Ovary (tissue), 9 donors: Measurements from ENCODE around the gene OCLN. TPM values are rescaled to one million over a fixed set of nuclear protein-coding genes. Genes with fewer than 3 reads are reported as not detected.

ENCODE experiments used
- DNase-seq, 5 donors: peaks; one replicate each; pipeline ENCODE4 v3.0.0-alpha.2; 2019 to 2020
- H3K27ac ChIP-seq, 2 donors: fragments of 200-600 bp; one replicate each; pipeline versions ENCODE4 v1.5.1 to v1.8.0; 2019 to 2022
- H3K27me3 ChIP-seq: fragments of 200-600 bp; one replicate; pipeline ENCODE4 v1.8.0; 2022
- H3K36me3 ChIP-seq: fragments of 200-600 bp; sonication (generic); one replicate; pipeline ENCODE4 v1.5.1; 2019
- H3K4me1 ChIP-seq: one replicate; pipeline ENCODE4 v1.8.1; 2013; ENCODE audit warnings: mild to moderate bottlenecking, moderate library complexity; ENCODE audit not compliant: insufficient read depth
- H3K4me3 ChIP-seq: fragments of 200-600 bp; sonication (generic); one replicate; pipeline ENCODE4 v1.5.1; 2017
- H3K9me3 ChIP-seq, 2 donors: fragments of 200-600 bp in 1 of 2; sonication (generic) in 1 of 2; one replicate each; pipeline versions ENCODE4 v1.5.1 to v1.8.1; 2013 to 2019; ENCODE audit warnings: mild to moderate bottlenecking in 1 of 2, moderate library complexity in 1 of 2
- EP300 ChIP-seq: sonication (generic); formaldehyde crosslinking; IDR thresholded peaks from one replicate; pipeline ENCODE4 v1.6.1; 2017; ENCODE audit warnings: antibody characterized with exemption
- POLR2A ChIP-seq: fragments of 450-650 bp; IDR thresholded peaks from one replicate; pipeline ENCODE4 v1.6.1; 2017; ENCODE audit warnings: antibody characterized with exemption, mild to moderate bottlenecking, moderate library complexity
- WGBS, 3 donors: extraction: QIAGEN DNeasy Blood & Tissue Kit in 1 of 3; methylation state at CpG; one replicate each; pipeline versions ENCODE4 v1.1.5 to v1.1.7; 2013 to 2017; 5-methylcytosine and 5-hydroxymethylcytosine counted together
- intact Hi-C, 4 donors: fragments of 100-400 bp; cut with DNase I; formaldehyde crosslinking; loops; one replicate each; pipeline versions ENCODE4 v1.11.0 to v1.15.1; 2022 to 2023
- polyA plus RNA-seq, 2 donors: library from polyadenylated mRNA; stranded (reverse); fragments of 200-250 nt in 1 of 2; fragments of 350-450 nt in 1 of 2; fragmentation: Illumina TruSeq in 1 of 2; extraction: RNeasy Lipid Tissue Mini Kit (QIAGEN cat#74804) in 1 of 2; gene quantifications; one replicate each; pipeline ENCODE4 v1.2.3, GENCODE V29; 2013 to 2014
- total RNA-seq, 7 donors: library from RNA; depleted of rRNA in 2 of 7; stranded (reverse); fragments of >200 nt in 2 of 7; fragmentation: NEBNext Ultra II Directional in 3 of 7; extraction: Animal tissue kit (Norgen Biotek cat#: 25700) in 3 of 7; gene quantifications; one replicate each; pipeline versions ENCODE4 v1.1.0 to v1.2.4, GENCODE V29; 2016 to 2023
- TF ChIP-seq, protein P1 (sequence below), 3 donors: fragments of 450-650 bp in 2 of 3; fragments of 200-600 bp in 1 of 3; IDR thresholded peaks; one replicate each; pipeline versions ENCODE4 v1.5.1 to v1.8.0; 2016 to 2022; ENCODE audit warnings: antibody characterized with exemption in 3 of 3, mild to moderate bottlenecking in 1 of 3
- donor health status: DM: no; HTN: no; CAD: no; lungs with moderate emphysema.
- donor health status: DM: no; HTN: no; CAD: no.
- donor health status: Bipolar disorder and iron deficiency.
- donor health status: DM: yes; HTN: yes; CAD: no.
- donor health status: DM: no; HTN: no; CAD: no.
- donor health status: DM: yes; HTN: yes; CAD: no.

Gene OCLN
- total and polyA plus RNA-seq, 9 donors = 0.70 to 23.9 (median 2.9) TPM

GRCh38 chr5:69504036-69504435, 11.4 kb downstream of the OCLN start:
- TF ChIP-seq POLR2A = no peak
- no peak for TF ChIP-seq EP300
- TF ChIP-seq, protein P1, sequence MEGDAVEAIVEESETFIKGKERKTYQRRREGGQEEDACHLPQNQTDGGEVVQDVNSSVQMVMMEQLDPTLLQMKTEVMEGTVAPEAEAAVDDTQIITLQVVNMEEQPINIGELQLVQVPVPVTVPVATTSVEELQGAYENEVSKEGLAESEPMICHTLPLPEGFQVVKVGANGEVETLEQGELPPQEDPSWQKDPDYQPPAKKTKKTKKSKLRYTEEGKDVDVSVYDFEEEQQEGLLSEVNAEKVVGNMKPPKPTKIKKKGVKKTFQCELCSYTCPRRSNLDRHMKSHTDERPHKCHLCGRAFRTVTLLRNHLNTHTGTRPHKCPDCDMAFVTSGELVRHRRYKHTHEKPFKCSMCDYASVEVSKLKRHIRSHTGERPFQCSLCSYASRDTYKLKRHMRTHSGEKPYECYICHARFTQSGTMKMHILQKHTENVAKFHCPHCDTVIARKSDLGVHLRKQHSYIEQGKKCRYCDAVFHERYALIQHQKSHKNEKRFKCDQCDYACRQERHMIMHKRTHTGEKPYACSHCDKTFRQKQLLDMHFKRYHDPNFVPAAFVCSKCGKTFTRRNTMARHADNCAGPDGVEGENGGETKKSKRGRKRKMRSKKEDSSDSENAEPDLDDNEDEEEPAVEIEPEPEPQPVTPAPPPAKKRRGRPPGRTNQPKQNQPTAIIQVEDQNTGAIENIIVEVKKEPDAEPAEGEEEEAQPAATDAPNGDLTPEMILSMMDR (IDR thresholded peaks at IDR 0.05) = no peak
- H3K36me3 ChIP-seq = no peaks in the 10 kb centered on the region
- H3K9me3 ChIP-seq = no peaks in the 10 kb centered on the region
- H3K4me3 ChIP-seq = no peak overlapping the region
- H3K27ac ChIP-seq = no peak overlapping the region
- WGBS, 3 donors = 69 to 76% (median 74%) methylated on average over 2 of the region's 2 CpGs
- intact Hi-C loops = no loop called here
- DNase-seq = no peak
- H3K27me3 ChIP-seq = no peaks in the 10 kb centered on the region
- H3K4me1 ChIP-seq = no peaks in the 10 kb centered on the region

DNA sequence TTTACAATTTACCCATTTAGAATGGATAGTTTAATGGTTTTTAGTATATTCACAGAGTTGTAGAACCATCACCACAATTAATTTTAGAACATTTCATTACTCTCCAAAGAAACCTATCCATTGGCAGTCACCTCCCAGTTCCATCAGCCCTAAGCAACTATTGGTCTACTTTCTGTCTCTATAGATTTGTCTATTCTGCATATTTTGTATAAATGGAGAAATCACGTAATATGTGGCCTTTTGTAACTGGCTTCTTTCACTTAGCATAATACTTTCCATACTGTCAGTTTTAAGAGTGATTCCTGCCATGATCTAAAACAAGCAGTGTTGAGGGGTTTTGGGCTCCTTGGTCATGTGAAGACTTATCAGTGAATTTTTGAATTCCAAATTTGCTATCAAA, 12.7 kb downstream of the OCLN start:
- no peaks in the 10 kb centered on the region for H3K4me1 ChIP-seq
- H3K36me3 ChIP-seq = no peaks in the 10 kb centered on the region
- intact Hi-C loops = no loop called here
- H3K27ac ChIP-seq = no peak overlapping the region
- no peak for DNase-seq
- no peaks in the 10 kb centered on the region for H3K9me3 ChIP-seq
- no peaks in the 10 kb centered on the region for H3K27me3 ChIP-seq
- TF ChIP-seq, protein P1 (IDR thresholded peaks at IDR 0.05) = no peak
- TF ChIP-seq EP300 = no peak
- TF ChIP-seq POLR2A = no peak
- H3K4me3 ChIP-seq = no peak overlapping the region
- 94 to 96% (median 96%) methylated on average over 1 of the region's 1 CpG for whole genome bisulfite sequencing, 3 donors

DNA sequence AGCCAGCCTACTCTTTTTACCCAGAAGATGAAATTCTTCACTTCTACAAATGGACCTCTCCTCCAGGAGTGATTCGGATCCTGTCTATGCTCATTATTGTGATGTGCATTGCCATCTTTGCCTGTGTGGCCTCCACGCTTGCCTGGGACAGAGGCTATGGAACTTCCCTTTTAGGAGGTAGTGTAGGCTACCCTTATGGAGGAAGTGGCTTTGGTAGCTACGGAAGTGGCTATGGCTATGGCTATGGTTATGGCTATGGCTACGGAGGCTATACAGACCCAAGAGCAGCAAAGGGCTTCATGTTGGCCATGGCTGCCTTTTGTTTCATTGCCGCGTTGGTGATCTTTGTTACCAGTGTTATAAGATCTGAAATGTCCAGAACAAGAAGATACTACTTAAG, 16.6 kb downstream of the OCLN start:
- H3K9me3 ChIP-seq = no peaks in the 10 kb centered on the region
- H3K27me3 ChIP-seq = no peaks in the 10 kb centered on the region
- no peak overlapping the region for H3K4me3 ChIP-seq
- TF ChIP-seq, protein P1 (IDR thresholded peaks at IDR 0.05) = no peak
- DNase-seq = no peak
- no peaks in the 10 kb centered on the region for H3K36me3 ChIP-seq
- no peak overlapping the region for H3K27ac ChIP-seq
- H3K4me1 ChIP-seq = no peaks in the 10 kb centered on the region
- intact Hi-C loops = no loop called here
- 93 to 94% (median 93%) methylated on average over 6 of the region's 6 CpGs for WGBS, 3 donors

DNA sequence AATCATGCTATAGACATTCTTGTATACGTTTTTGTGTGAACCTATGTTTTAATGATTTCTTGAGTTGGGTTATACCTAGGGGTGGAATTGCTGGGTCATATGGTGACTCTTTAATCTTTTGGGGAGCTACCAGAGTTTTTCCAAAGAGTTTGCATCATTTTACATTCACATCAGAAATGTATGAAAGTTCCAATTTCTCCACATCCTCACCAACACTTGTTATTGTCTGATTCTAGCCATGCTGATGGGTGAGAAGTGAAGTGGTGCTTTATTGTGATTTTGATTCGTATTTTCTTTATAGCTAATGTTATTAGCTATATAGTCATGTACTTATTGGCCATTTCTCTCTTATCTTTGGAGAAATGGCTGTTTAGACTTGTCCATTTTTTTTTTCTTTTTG, 18.1 kb downstream of the OCLN start:
- intact Hi-C loops = no loop called here
- Histone ChIP-seq H3K4me1 (no peaks in the 10 kb centered on the region), H3K36me3 (no peaks in the 10 kb centered on the region), H3K27ac (no peak overlapping the region), H3K9me3 (no peaks in the 10 kb centered on the region), H3K4me3 (no peak overlapping the region), H3K27me3 (no peaks in the 10 kb centered on the region)
- no peak for DNase-seq
- no peak for TF ChIP-seq EP300
- TF ChIP-seq POLR2A = no peak
- TF ChIP-seq, protein P1 (IDR thresholded peaks at IDR 0.05) = no peak
- WGBS, 3 donors = 76 to 88% (median 82%) methylated on average over 2 of the region's 2 CpGs
